GM11168 (cell line): Measurements from ENCODE around the gene SMC3.

Experiments
- in situ Hi-C: fragments of 300-500 bp; cut with MboI; formaldehyde crosslinking; loops from one replicate; pipeline ENCODE4 v1.12.0; 2022; ENCODE audit warnings: low sequenced_read_pairs; ENCODE audit not compliant: unreplicated experiment

Gene SMC3

GRCh38 chr10:110571093-110571743, 3.7 kb downstream of the SMC3 start:
- in situ Hi-C loops, result loop anchor here (25.0 kb wide), 1 partner anchor 434 kb away; no protein-coding TSS in a partner anchor

DNA sequence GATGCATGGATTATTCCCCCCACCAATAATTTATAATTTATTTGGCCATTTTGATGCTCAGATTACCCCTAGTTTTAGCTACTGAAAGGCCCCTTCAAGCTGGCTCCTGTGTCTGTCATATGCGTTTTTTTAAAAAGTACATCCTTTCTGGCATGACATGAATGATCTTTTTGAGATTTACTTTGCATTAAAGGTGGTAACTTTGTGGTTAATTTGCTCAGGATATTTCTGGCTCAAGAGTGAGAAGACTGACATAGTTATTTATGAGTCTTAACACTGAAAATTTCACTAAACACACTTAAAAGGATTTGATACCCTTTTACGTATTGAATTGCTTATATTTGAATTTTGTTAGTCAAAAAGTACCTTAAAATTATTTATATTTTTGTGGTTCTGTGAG, 5.4 kb downstream of the SMC3 start:
- in situ Hi-C loops, result loop anchor here (25.0 kb wide), 1 partner anchor 436 kb away; no protein-coding TSS in a partner anchor

- in situ Hi-C loops, result loop anchor here (25.0 kb wide), 1 partner anchor 437 kb away; no protein-coding TSS in a partner anchor
Observed at GRCh38 chr10:110574420-110574819, 6.9 kb downstream of the SMC3 start.

- in situ Hi-C loops, result no loop called here
Observed at GRCh38 chr10:110576220-110576619, 8.7 kb downstream of the SMC3 start.

DNA sequence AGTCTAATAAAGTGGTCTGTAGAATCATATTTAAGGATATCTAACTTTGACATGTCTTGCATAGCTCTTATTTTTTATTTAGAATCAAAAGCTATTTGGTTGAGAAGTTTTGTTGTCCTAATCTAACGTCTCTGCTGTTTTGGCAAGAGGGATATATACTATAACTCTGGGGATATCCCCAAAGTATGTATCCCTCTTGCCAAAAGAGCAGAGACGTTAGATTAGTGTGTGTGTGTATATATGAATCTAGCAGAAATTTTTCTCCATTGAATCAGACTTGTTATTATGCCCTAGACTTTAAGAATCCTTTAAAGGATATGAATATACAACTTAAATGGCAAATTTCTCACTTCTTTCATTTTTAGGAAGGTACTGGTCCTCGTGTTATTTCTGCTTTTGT, 9.6 kb downstream of the SMC3 start:
- in situ Hi-C loops, result no loop called here

- in situ Hi-C loops, result no loop called here
Observed at GRCh38 chr10:110584006-110584405, 16.5 kb downstream of the SMC3 start.

- in situ Hi-C loops, result no loop called here
Observed at GRCh38 chr10:110591760-110592159, 24.3 kb downstream of the SMC3 start.

- in situ Hi-C loops, result no loop called here
Observed at GRCh38 chr10:110597476-110597875, 30.0 kb downstream of the SMC3 start.

- in situ Hi-C loops, result loop anchor here (25.0 kb wide), 1 partner anchor 287 kb away; no protein-coding TSS in a partner anchor
Observed at GRCh38 chr10:110600487-110601101, 33.1 kb downstream of the SMC3 start.

GRCh38 chr10:110601581-110601980, 34.1 kb downstream of the SMC3 start:
- in situ Hi-C loops, result loop anchor here (25.0 kb wide), 1 partner anchor 286 kb away; no protein-coding TSS in a partner anchor

- in situ Hi-C loops, result loop anchor here (25.0 kb wide), 1 partner anchor 279 kb away; no protein-coding TSS in a partner anchor
Observed at GRCh38 chr10:110608087-110608486, 40.6 kb downstream of the SMC3 start.

DNA sequence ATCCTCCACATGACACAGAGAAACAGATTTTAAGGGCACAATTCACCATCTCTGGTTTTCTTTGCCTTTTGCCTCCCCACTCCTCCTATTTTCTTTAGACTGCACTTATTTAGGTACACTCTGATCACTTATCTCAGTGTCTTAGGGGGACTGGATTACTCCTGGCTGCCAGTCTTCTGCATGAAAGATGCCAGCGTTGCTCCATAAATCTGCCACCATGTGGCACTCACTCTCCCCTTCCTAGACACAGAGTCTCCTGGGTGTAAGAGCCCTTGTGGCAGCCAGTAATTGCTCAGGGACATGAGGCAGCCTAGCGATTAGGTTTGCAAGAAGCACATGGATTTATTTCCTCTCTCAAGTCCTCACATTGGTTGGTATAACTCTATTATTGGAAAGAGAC, 42.1 kb downstream of the SMC3 start:
- in situ Hi-C loops, result loop anchor here (5.0 to 25.0 kb wide), 2 partner anchors 48 to 278 kb away; no protein-coding TSS in a partner anchor

DNA sequence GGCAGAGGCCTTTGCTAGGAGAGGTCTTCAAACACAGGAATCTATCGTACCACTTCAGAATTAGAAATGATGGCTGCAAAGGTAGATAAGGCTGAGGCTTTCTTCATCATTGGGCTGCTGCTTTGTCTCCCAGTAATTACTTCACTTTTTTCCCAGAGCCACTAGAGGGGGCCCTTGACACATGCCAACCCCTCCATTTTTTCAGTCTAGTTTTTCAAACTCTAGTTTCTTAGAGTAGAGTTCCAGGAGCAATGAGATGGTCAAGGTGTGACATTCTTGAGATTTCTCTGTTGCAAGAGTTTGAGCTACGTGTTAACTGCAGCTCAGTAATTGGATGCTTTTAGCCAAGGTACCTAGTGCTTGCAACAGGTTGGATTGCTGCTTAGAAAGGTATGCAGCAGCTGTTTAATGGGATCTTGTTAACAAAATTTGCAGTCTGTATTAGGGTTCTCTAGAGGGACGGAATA, 42.8 kb downstream of the SMC3 start:
- in situ Hi-C loops, result loop anchor here (5.0 to 25.0 kb wide), 2 partner anchors 47 to 277 kb away; no protein-coding TSS in a partner anchor

GRCh38 chr10:110610781-110611180, 43.3 kb downstream of the SMC3 start:
- in situ Hi-C loops, result loop anchor here (5.0 to 25.0 kb wide), 2 partner anchors 47 to 277 kb away; no protein-coding TSS in a partner anchor

GRCh38 chr10:110612087-110612486, 44.6 kb downstream of the SMC3 start:
- in situ Hi-C loops, result loop anchor here (5.0 to 25.0 kb wide), 2 partner anchors 45 to 275 kb away; no protein-coding TSS in a partner anchor

DNA sequence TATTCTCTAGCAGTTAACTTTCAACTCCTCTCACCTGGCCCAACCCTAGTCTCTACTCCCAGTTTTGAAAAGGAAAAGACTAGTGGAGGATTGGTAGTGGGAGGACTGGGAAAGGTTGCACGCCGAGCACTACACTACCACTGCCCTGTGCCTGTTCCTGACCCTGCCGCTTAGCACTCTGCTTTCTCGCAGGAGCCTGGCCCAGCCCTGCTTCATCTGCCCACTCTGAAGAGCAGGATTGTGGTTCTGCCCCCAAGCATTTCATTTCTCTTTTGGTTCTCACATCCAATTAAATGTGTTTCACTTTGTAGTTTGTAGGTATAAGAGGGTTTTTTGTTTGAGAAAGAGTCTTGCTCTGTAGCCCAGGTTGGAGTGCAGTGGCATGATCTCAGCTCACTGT, 45.1 kb downstream of the SMC3 start:
- in situ Hi-C loops, result loop anchor here (5.0 to 25.0 kb wide), 2 partner anchors 45 to 275 kb away; no protein-coding TSS in a partner anchor

- in situ Hi-C loops, result loop anchor here (5.0 to 25.0 kb wide), 2 partner anchors 44 to 274 kb away; no protein-coding TSS in a partner anchor
Observed at GRCh38 chr10:110613341-110613995, 46.0 kb downstream of the SMC3 start.

DNA sequence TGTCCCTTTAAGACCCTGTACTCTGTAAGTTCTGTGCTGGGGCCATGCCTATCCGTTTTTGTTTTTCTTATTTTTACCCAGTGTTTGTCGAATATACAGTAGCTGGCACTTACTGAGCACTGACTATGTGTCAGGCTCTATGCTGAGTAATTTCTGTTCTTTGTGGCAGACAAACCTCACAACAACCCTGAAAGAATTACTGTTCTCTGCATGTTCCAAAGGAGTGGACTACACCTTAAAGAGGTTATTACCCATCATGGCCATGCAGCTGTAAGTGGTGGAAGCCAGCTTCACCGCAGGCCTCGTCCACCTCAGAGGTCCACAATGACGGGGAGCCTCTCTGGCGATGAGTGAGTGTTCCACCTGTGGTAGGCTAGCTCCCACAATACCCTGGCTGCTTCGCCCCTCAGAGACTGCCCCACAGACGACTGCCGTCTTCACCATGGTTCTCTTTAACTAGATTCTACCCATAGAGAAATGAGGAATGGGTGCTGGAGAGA, 46.6 kb downstream of the SMC3 start:
- in situ Hi-C loops, result loop anchor here (5.0 to 25.0 kb wide), 2 partner anchors 43 to 273 kb away; no protein-coding TSS in a partner anchor

- in situ Hi-C loops, result loop anchor here (25.0 kb wide), 1 partner anchor 272 kb away; no protein-coding TSS in a partner anchor
Observed at GRCh38 chr10:110615057-110615747, 47.7 kb downstream of the SMC3 start.
